ENCODE data around the gene LRRC59. TPM values are rescaled to one million over a fixed set of nuclear protein-coding genes. Genes with fewer than 3 reads are reported as not detected.

LRRC59 gene
- total RNA-seq, 1 donor from 2014 or later: 185 TPM

- no peak overlapping the region for H2AFZ ChIP-seq (ENCODE audit: low read depth, low read length)
- Mint-ChIP-seq H3K36me3 (ENCODE audit: low read depth, unreplicated experiment) (peaks cover 8% of the 10 kb centered on the region), H3K4me1 (ENCODE audit: low read depth, unreplicated experiment) (peaks cover 4% of the 10 kb centered on the region), H3K4me3 (ENCODE audit: unreplicated experiment) (no peak overlapping the region), H3K27me3 (ENCODE audit: low read depth, unreplicated experiment) (no peaks in the 10 kb centered on the region), H3K9me3 (ENCODE audit: unreplicated experiment) (no peaks in the 10 kb centered on the region), H3K27ac (ENCODE audit: unreplicated experiment) (no peak overlapping the region)
- FAIRE-seq (no peak), DNase-seq (ENCODE audit: low read depth) (no peak)
- peaks cover 51% of the 10 kb centered on the region for H4K20me1 ChIP-seq (ENCODE audit: insufficient read depth, low read length)
- H3K27ac ChIP-seq (ENCODE audit: low read depth, low read length): no peak overlapping the region
- H3K4me1 ChIP-seq (ENCODE audit: insufficient read depth, low read length): peaks cover 5% of the 10 kb centered on the region
- no peaks in the 10 kb centered on the region for H3K9me3 ChIP-seq (ENCODE audit: insufficient read depth, low read depth, low read length)
- peaks cover 44% of the 10 kb centered on the region for H3K36me3 ChIP-seq (ENCODE audit: insufficient read depth, low read length)
- no peak overlapping the region for H3K4me3 ChIP-seq (ENCODE audit: insufficient read depth, low read depth, low read length)
- no peaks in the 10 kb centered on the region for H3K79me2 ChIP-seq (ENCODE audit: insufficient read depth, low read length)
- H3K4me2 ChIP-seq (ENCODE audit: low read length): no peak overlapping the region
- TF ChIP-seq CTCF (IDR thresholded peaks at IDR 0.05; ENCODE audit: insufficient read depth, low read depth, low read length) (no peak), EZH2 (IDR thresholded peaks at IDR 0.05; ENCODE audit: insufficient read depth, low read length) (no peak)
- H3K27me3 ChIP-seq (ENCODE audit: insufficient read depth, low read length): no peaks in the 10 kb centered on the region
- no peak overlapping the region for H3K9ac ChIP-seq (ENCODE audit: low read length)
Measured at GRCh38 chr17:50379351-50380132, 17.8 kb downstream of the LRRC59 start.

- Histone ChIP-seq H3K4me1 (ENCODE audit: insufficient read depth, low read length) (peaks cover 18% of the 10 kb centered on the region), H3K79me2 (ENCODE audit: insufficient read depth, low read length) (peaks cover 19% of the 10 kb centered on the region), H3K9me3 (ENCODE audit: insufficient read depth, low read depth, low read length) (no peaks in the 10 kb centered on the region), H3K9ac (ENCODE audit: low read length) (no peak overlapping the region), H3K4me2 (ENCODE audit: low read length) (no peak overlapping the region), H3K27me3 (ENCODE audit: insufficient read depth, low read length) (no peaks in the 10 kb centered on the region), H3K36me3 (ENCODE audit: insufficient read depth, low read length) (peaks cover 19% of the 10 kb centered on the region), H3K4me3 (ENCODE audit: insufficient read depth, low read depth, low read length) (no peak overlapping the region), H3K27ac (ENCODE audit: low read depth, low read length) (no peak overlapping the region), H4K20me1 (ENCODE audit: insufficient read depth, low read length) (peaks cover 27% of the 10 kb centered on the region), H2AFZ (ENCODE audit: low read depth, low read length) (no peak overlapping the region)
- no peak overlapping the region for H3K4me3 Mint-ChIP-seq (ENCODE audit: unreplicated experiment)
- peaks cover 13% of the 10 kb centered on the region for H3K4me1 Mint-ChIP-seq (ENCODE audit: low read depth, unreplicated experiment)
- no peaks in the 10 kb centered on the region for H3K27me3 Mint-ChIP-seq (ENCODE audit: low read depth, unreplicated experiment)
- H3K9me3 Mint-ChIP-seq (ENCODE audit: unreplicated experiment): no peaks in the 10 kb centered on the region
- H3K27ac Mint-ChIP-seq (ENCODE audit: unreplicated experiment): no peak overlapping the region
- FAIRE-seq (no peak), DNase-seq (ENCODE audit: low read depth) (no peak)
- H3K36me3 Mint-ChIP-seq (ENCODE audit: low read depth, unreplicated experiment): peaks cover 8% of the 10 kb centered on the region
- TF ChIP-seq CTCF (IDR thresholded peaks at IDR 0.05; ENCODE audit: insufficient read depth, low read depth, low read length) (no peak), EZH2 (IDR thresholded peaks at IDR 0.05; ENCODE audit: insufficient read depth, low read length) (no peak)
Measured at GRCh38 chr17:50375858-50376538, 21.3 kb downstream of the LRRC59 start.
